SK-N-MC (cell line): ENCODE results near the gene PTPRR.

Experiments used
- EZH2 ChIP-seq: fragments of 200-600 bp; sonication (generic); IDR thresholded peaks from one replicate; pipeline ENCODE4 v1.6.1; 2017; ENCODE audit warnings: antibody characterized with exemption
- POLR2AphosphoS5 ChIP-seq: IDR thresholded peaks from 2 replicates; pipeline ENCODE4 v1.6.1; 2012; ENCODE audit warnings: mild to moderate bottlenecking, low read depth, low read length, borderline replicate concordance

GRCh38 chr12:70854881-70855568, 65.5 kb downstream of the PTPRR start:
- no peak for TF ChIP-seq POLR2AphosphoS5
- TF ChIP-seq EZH2 = no peak
